ENCODE results near the gene MYO1D.

MYO1D gene

GRCh38 chr17:32489320-32490100 lies 387.4 kb downstream of the MYO1D start:
- no peak overlapping the region for H4K8ac ChIP-seq (ENCODE audit: low read depth, low read length)
- no peak overlapping the region for H4K91ac ChIP-seq (ENCODE audit: low read depth, low read length, poor library complexity)
- no peak for DNase-seq (ENCODE audit: low spot score)
- H3K27ac ChIP-seq (replicated peaks; ENCODE audit: low read length) = no peak overlapping the region
- H3K9me3 ChIP-seq (replicated peaks in 1 of 2; ENCODE audit: control insufficient read depth in 2 of 2, insufficient read depth in 1 of 2, low read depth in 1 of 2, low read length in 2 of 2) = no peaks in the 10 kb centered on the region
- H3K4me3 ChIP-seq (ENCODE audit: low read length in 2 of 2) = no peak overlapping the region
- H3K9ac ChIP-seq (ENCODE audit: low read depth, low read length, poor library complexity) = peak overlapping the region; percentile 12
- peak overlapping the region; percentile 63 for H2BK5ac ChIP-seq (ENCODE audit: low read length)
- H3K4me1 ChIP-seq (ENCODE audit: control insufficient read depth in 2 of 2, insufficient read depth in 1 of 2, low read depth in 1 of 2, low read length in 2 of 2) = peaks cover 20 to 25% of the 10 kb centered on the region in 2 donors
- H3K79me1 ChIP-seq (ENCODE audit: low read depth, low read length) = peaks cover 12% of the 10 kb centered on the region
- H2BK120ac ChIP-seq (ENCODE audit: low read depth, low read length) = no peak overlapping the region
- WGBS, 2 donors (ENCODE audit: extremely low coverage in 2 of 2, insufficient read length in 2 of 2, insufficient replicate concordance in 1 of 2) = no CpG with 5 or more reads among the region's 10 CpGs
- peak overlapping the region; percentile 23 for H3K23ac ChIP-seq (ENCODE audit: low read depth, low read length, poor library complexity)
- H3K18ac ChIP-seq (ENCODE audit: low read length) = no peak overlapping the region
- H3K36me3 ChIP-seq (replicated peaks in 1 of 2; ENCODE audit: control insufficient read depth in 2 of 2, insufficient read depth in 2 of 2, low read length in 2 of 2) = peaks cover 15 to 35% of the 10 kb centered on the region in 2 donors
- H2BK15ac ChIP-seq (ENCODE audit: low read length) = no peak overlapping the region
- no peak overlapping the region for H3K4ac ChIP-seq (ENCODE audit: low read length)
- H3K14ac ChIP-seq (ENCODE audit: low read length) = no peak overlapping the region
- no peaks in the 10 kb centered on the region for H3K27me3 ChIP-seq (ENCODE audit: control insufficient read depth in 3 of 3, insufficient read depth in 3 of 3, low read depth in 1 of 3, low read length in 3 of 3)
- H2AK5ac ChIP-seq (ENCODE audit: low read depth, low read length) = no peak overlapping the region
- H2AFZ ChIP-seq (ENCODE audit: low read length) = no peak overlapping the region
- H3K4me2 ChIP-seq (ENCODE audit: insufficient read depth, low read length, poor library complexity, severe bottlenecking) = no peak overlapping the region
- H2BK12ac ChIP-seq (ENCODE audit: low read length) = no peak overlapping the region

- Histone ChIP-seq H4K8ac (ENCODE audit: low read depth, low read length) (no peak overlapping the region), H3K14ac (ENCODE audit: low read length) (no peak overlapping the region), H2AK5ac (ENCODE audit: low read depth, low read length) (no peak overlapping the region), H3K4me2 (ENCODE audit: insufficient read depth, low read length, poor library complexity, severe bottlenecking) (no peak overlapping the region), H3K27ac (replicated peaks; ENCODE audit: low read length) (no peak overlapping the region), H3K18ac (ENCODE audit: low read length) (no peak overlapping the region), H2BK5ac (ENCODE audit: low read length) (no peak overlapping the region), H3K9me3 (replicated peaks in 1 of 2; ENCODE audit: control insufficient read depth in 2 of 2, insufficient read depth in 1 of 2, low read depth in 1 of 2, low read length in 2 of 2) (no peaks in the 10 kb centered on the region), H3K9ac (ENCODE audit: low read depth, low read length, poor library complexity) (no peak overlapping the region), H2BK12ac (ENCODE audit: low read length) (no peak overlapping the region), H3K36me3 (replicated peaks in 1 of 2; ENCODE audit: control insufficient read depth in 2 of 2, insufficient read depth in 2 of 2, low read length in 2 of 2) (peaks cover 15 to 35% of the 10 kb centered on the region in 2 donors), H3K4ac (ENCODE audit: low read length) (no peak overlapping the region), H4K91ac (ENCODE audit: low read depth, low read length, poor library complexity) (no peak overlapping the region), H3K4me3 (ENCODE audit: low read length in 2 of 2) (no peak overlapping the region), H2AFZ (ENCODE audit: low read length) (no peak overlapping the region), H2BK15ac (ENCODE audit: low read length) (no peak overlapping the region), H3K27me3 (ENCODE audit: control insufficient read depth in 3 of 3, insufficient read depth in 3 of 3, low read depth in 1 of 3, low read length in 3 of 3) (no peaks in the 10 kb centered on the region), H3K23ac (ENCODE audit: low read depth, low read length, poor library complexity) (no peak overlapping the region), H3K4me1 (ENCODE audit: control insufficient read depth in 2 of 2, insufficient read depth in 1 of 2, low read depth in 1 of 2, low read length in 2 of 2) (peaks cover 26 to 30% of the 10 kb centered on the region in 2 donors), H2BK120ac (ENCODE audit: low read depth, low read length) (no peak overlapping the region), H3K79me1 (ENCODE audit: low read depth, low read length) (peaks cover 12% of the 10 kb centered on the region)
- no peak for DNase-seq (ENCODE audit: low spot score)
- no CpG with 5 or more reads among the region's 13 CpGs for WGBS, 2 donors (ENCODE audit: extremely low coverage in 2 of 2, insufficient read length in 2 of 2, insufficient replicate concordance in 1 of 2)
These were observed 388.2 kb downstream of the MYO1D start for GRCh38 chr17:32488604-32489180.

- H2BK12ac ChIP-seq (ENCODE audit: low read length) = no peak overlapping the region
- no peak overlapping the region for H2BK120ac ChIP-seq (ENCODE audit: low read depth, low read length)
- no peak overlapping the region for H2BK5ac ChIP-seq (ENCODE audit: low read length)
- no peak for DNase-seq (ENCODE audit: low spot score)
- H3K18ac ChIP-seq (ENCODE audit: low read length) = peak overlapping the region; percentile 86
- no peak overlapping the region for H4K8ac ChIP-seq (ENCODE audit: low read depth, low read length)
- H3K23ac ChIP-seq (ENCODE audit: low read depth, low read length, poor library complexity) = peak overlapping the region; percentile 70
- H3K9ac ChIP-seq (ENCODE audit: low read depth, low read length, poor library complexity) = peak overlapping the region; percentile 84
- no peaks in the 10 kb centered on the region for H3K9me3 ChIP-seq (replicated peaks in 1 of 2; ENCODE audit: control insufficient read depth in 2 of 2, insufficient read depth in 1 of 2, low read depth in 1 of 2, low read length in 2 of 2)
- H2AFZ ChIP-seq (ENCODE audit: low read length) = no peak overlapping the region
- H3K36me3 ChIP-seq (replicated peaks in 1 of 2; ENCODE audit: control insufficient read depth in 2 of 2, insufficient read depth in 2 of 2, low read length in 2 of 2) = peaks cover 15 to 35% of the 10 kb centered on the region in 2 donors
- WGBS, 2 donors (ENCODE audit: extremely low coverage in 2 of 2, insufficient read length in 2 of 2, insufficient replicate concordance in 1 of 2) = no CpG with 5 or more reads among the region's 16 CpGs
- no peaks in the 10 kb centered on the region for H3K27me3 ChIP-seq (ENCODE audit: control insufficient read depth in 3 of 3, insufficient read depth in 3 of 3, low read depth in 1 of 3, low read length in 3 of 3)
- no peak overlapping the region for H4K91ac ChIP-seq (ENCODE audit: low read depth, low read length, poor library complexity)
- peaks cover 31 to 34% of the 10 kb centered on the region in 2 donors for H3K4me1 ChIP-seq (ENCODE audit: control insufficient read depth in 2 of 2, insufficient read depth in 1 of 2, low read depth in 1 of 2, low read length in 2 of 2)
- peak overlapping the region; percentile 62 to 86 for H3K4me3 ChIP-seq (ENCODE audit: low read length in 2 of 2)
- no peak overlapping the region for H2AK5ac ChIP-seq (ENCODE audit: low read depth, low read length)
- no peak overlapping the region for H3K14ac ChIP-seq (ENCODE audit: low read length)
- peak overlapping the region; percentile 70 for H3K4me2 ChIP-seq (ENCODE audit: insufficient read depth, low read length, poor library complexity, severe bottlenecking)
- no peak overlapping the region for H3K27ac ChIP-seq (replicated peaks; ENCODE audit: low read length)
- H3K79me1 ChIP-seq (ENCODE audit: low read depth, low read length) = peaks cover 12% of the 10 kb centered on the region
- H2BK15ac ChIP-seq (ENCODE audit: low read length) = no peak overlapping the region
- no peak overlapping the region for H3K4ac ChIP-seq (ENCODE audit: low read length)
These were observed 388.8 kb downstream of the MYO1D start for GRCh38 chr17:32488177-32488542.

DNA sequence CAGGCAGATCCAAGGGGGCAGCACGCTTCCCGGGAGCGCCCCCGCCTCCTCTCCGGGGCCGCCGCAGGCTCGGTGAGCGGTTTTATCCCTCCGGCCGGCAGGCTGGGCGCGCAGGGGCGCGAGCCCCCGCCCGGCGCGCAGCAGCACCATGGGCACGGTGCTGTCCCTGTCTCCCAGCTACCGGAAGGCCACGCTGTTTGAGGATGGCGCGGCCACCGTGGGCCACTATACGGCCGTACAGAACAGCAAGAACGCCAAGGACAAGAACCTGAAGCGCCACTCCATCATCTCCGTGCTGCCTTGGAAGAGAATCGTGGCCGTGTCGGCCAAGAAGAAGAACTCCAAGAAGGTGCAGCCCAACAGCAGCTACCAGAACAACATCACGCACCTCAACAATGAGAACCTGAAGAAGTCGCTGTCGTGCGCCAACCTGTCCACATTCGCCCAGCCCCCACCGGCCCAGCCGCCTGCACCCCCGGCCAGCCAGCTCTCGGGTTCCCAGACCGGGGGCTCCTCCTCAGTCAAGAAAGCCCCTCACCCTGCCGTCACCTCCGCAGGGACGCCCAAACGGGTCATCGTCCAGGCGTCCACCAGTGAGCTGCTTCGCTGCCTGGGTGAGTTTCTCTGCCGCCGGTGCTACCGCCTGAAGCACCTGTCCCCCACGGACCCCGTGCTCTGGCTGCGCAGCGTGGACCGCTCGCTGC lies 389.3 kb downstream of the MYO1D start:
- H3K9me3 ChIP-seq (replicated peaks in 1 of 2; ENCODE audit: control insufficient read depth in 2 of 2, insufficient read depth in 1 of 2, low read depth in 1 of 2, low read length in 2 of 2) = no peaks in the 10 kb centered on the region
- H3K4ac ChIP-seq (ENCODE audit: low read length) = no peak overlapping the region
- peaks cover 15 to 40% of the 10 kb centered on the region in 2 donors for H3K36me3 ChIP-seq (replicated peaks in 1 of 2; ENCODE audit: control insufficient read depth in 2 of 2, insufficient read depth in 2 of 2, low read length in 2 of 2)
- H4K8ac ChIP-seq (ENCODE audit: low read depth, low read length) = no peak overlapping the region
- peak overlapping the region; percentile 69 for H2AK5ac ChIP-seq (ENCODE audit: low read depth, low read length)
- H2AFZ ChIP-seq (ENCODE audit: low read length) = peak overlapping the region; percentile 93
- peak overlapping the region; percentile 15 for H2BK15ac ChIP-seq (ENCODE audit: low read length)
- H3K27ac ChIP-seq (replicated peaks; ENCODE audit: low read length) = peak overlapping the region; percentile 75
- DNase-seq (ENCODE audit: low spot score) = peak; percentile 23
- no peak overlapping the region for H2BK120ac ChIP-seq (ENCODE audit: low read depth, low read length)
- peak overlapping the region; percentile 70 for H3K4me2 ChIP-seq (ENCODE audit: insufficient read depth, low read length, poor library complexity, severe bottlenecking)
- peaks cover 31 to 36% of the 10 kb centered on the region in 2 donors for H3K4me1 ChIP-seq (ENCODE audit: control insufficient read depth in 2 of 2, insufficient read depth in 1 of 2, low read depth in 1 of 2, low read length in 2 of 2)
- H3K23ac ChIP-seq (ENCODE audit: low read depth, low read length, poor library complexity) = peak overlapping the region; percentile 70
- peak overlapping the region; percentile 84 for H3K9ac ChIP-seq (ENCODE audit: low read depth, low read length, poor library complexity)
- no peaks in the 10 kb centered on the region for H3K27me3 ChIP-seq (ENCODE audit: control insufficient read depth in 3 of 3, insufficient read depth in 3 of 3, low read depth in 1 of 3, low read length in 3 of 3)
- H2BK5ac ChIP-seq (ENCODE audit: low read length) = no peak overlapping the region
- H3K79me1 ChIP-seq (ENCODE audit: low read depth, low read length) = peaks cover 12% of the 10 kb centered on the region
- peak overlapping the region; percentile 43 for H3K14ac ChIP-seq (ENCODE audit: low read length)
- H3K4me3 ChIP-seq (ENCODE audit: low read length in 2 of 2) = peak overlapping the region; percentile 62 to 86
- H3K18ac ChIP-seq (ENCODE audit: low read length) = peak overlapping the region; percentile 86
- WGBS, 2 donors (ENCODE audit: extremely low coverage in 2 of 2, insufficient read length in 2 of 2, insufficient replicate concordance in 1 of 2) = no CpG with 5 or more reads among the region's 59 CpGs
- H4K91ac ChIP-seq (ENCODE audit: low read depth, low read length, poor library complexity) = no peak overlapping the region
- peak overlapping the region; percentile 17 for H2BK12ac ChIP-seq (ENCODE audit: low read length)
